Right renal cortex interstitium (tissue), 3 donors: ENCODE results near the gene PIGU. TPM values are rescaled to one million over a fixed set of nuclear protein-coding genes. Genes with fewer than 3 reads are reported as not detected.
A peak's percentile ranks its signal among the peaks of the same experiment; 100 is the strongest.
"Not testable (repeated sequence)": the region's sequence is repeated elsewhere in the genome, so short reads cannot be mapped to it uniquely, and the experiment has no call there.

Experiments used
- DNase-seq, 3 donors: peaks; one replicate each; pipeline ENCODE4 v3.0.0-alpha.2; 2013; ENCODE audit warnings: low read depth in 3 of 3, low spot score in 2 of 3
- polyA plus RNA-seq, 3 donors: library from polyadenylated mRNA; unstranded; fragments of 120-200 nt; gene quantifications; one replicate each; pipeline ENCODE4 v1.2.1, GENCODE V29; 2013; ENCODE audit not compliant: insufficient read length in 3 of 3

PIGU gene
- polyA plus RNA-seq = 10 to 100 TPM; 46.7 to 51.0 (median 49.6) TPM

GRCh38 chr20:34676642-34677373, at the start of gene PIGU:
TSS of gene PIGU (minus strand) at chr20:34677092. CDS start at chr20:34677085, 7 bp downstream.
- DNase-seq = peak; percentile 81 to 91 (median 85)

DNA sequence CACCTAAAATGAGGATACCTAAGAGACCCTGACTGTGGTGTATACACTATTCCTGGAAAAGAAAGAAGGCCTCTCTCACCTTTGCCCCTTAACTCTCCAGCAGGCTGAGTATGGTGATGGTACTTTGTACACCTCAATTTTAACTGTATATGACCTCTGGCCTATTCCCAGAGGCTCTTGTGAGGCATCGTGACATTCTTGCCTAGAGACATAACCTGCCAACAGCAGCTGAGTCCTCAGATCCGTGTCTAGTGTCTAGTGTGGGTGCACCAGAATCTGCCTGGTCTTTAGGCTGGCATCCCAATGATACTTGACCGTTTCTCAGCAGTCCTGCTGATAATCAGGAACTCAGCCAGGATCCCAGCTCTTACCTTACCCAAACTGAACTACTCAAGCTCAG, 47.3 kb upstream of the PIGU start:
- DNase-seq = no peak

GRCh38 chr20:34722560-34722959, 45.7 kb upstream of the PIGU start:
- DNase-seq = not testable (repeated sequence)

- no peak for DNase-seq
These were observed 43.4 kb upstream of the PIGU start for GRCh38 chr20:34720266-34720665.

DNA sequence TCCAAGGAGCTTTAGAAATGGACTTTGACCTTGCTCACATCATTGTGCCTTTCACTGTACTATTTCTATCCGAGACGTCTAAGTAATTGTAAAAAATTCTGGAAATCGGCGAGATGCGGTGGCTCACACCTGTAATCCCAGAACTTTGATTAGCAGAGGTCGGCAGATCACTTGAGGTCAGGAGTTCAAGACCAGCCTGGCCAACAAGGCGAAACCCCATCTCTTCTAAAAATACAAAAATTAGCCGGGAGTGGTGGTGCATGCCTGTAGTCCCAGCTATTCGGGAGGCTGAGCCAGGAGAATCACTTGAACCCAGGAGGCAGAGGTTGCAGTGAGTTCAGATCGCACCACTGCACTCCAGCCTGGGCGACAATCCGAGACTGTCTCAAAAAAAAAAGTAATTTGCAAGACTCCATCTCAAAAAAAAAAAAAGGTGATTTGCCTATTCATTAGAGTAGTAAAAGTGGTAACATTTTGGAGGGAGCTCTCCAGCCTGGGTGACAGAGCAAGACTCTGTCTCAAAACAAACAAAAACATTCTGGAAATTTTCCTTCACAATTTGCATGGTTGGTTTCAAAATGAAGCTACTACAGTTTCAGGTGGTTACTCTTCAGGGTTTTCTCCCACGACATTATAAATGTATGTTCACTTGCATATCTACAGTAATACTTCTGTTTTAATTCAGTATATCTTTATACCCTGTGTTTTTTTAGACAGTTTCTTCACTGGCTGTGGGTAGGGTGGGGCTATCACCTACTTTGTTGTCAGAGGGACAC, 42.5 kb upstream of the PIGU start:
- not testable (repeated sequence) for DNase-seq

GRCh38 chr20:34717230-34718095, 40.6 kb upstream of the PIGU start:
- DNase-seq = no peak

GRCh38 chr20:34716921-34717229, 40.0 kb upstream of the PIGU start:
- DNase-seq = no peak

GRCh38 chr20:34715384-34715783, 38.5 kb upstream of the PIGU start:
- no peak for DNase-seq

- DNase-seq = not testable (repeated sequence)
These were observed 37.1 kb upstream of the PIGU start for GRCh38 chr20:34713944-34714515.

DNA sequence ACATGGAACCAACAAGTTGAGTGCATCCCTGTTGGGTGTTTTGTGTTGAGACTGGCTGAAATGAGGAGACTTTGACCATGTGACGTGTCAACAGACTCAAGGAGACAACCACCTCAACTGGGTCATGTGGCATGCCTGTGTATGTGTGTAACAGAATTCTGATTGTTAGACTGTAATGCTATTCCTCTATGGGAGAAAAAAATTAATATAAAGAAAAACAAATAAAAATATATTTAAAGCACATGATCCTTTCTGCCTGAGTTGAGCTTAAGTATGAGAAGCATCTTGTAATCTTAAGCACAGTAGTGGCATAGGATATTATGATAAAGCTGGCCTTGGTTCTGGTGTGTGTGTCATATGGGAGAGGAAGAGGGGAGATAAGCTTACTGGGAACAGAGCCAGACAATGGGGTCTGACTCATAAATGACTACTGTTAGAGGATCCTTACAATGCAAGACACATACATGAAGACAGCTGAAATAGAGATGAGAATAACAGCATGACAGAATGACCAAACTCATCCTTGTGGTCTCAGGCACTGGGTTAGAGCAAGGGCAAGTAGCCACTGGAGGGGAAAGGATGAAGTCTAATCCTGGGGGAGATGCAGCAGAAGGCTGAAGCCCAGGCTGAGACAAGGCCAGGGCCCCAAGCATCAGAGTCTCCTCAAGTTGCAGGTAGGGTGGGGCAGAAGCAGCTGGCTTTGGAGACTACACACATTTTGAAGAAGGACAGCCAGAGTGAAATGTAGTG, 36.5 kb upstream of the PIGU start:
- DNase-seq = no peak

- no peak for DNase-seq
These were observed 35.8 kb upstream of the PIGU start for GRCh38 chr20:34712525-34713192.

DNA sequence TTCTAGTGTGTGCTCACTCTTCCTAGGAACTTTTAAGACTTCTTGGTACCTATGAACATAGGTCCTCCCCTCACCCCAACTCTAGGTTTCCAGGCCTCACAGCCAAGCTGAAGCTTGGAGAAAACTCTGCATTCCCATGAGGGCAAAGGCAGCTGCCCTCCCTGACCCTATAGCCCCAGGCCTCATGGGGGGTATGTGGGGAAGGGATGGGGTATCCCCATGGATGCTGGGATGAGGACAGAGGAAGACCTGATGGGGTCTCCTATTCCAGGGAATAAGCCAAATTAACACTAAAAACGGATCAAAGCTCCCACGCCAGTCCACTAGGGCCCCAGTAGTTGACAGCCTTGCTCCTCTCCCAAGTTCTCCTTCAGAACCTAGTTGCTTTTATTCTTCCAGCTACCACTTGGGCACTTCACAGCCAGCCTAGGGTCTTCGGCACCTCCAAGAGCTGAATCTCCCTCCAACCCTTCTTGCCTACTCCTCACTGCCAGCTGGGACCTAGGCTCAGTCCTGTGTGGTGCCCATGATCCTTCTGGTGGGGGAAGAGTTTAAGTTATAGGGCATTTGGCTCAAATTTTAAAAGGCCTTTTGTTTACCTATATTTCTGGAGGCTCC, 35.0 kb upstream of the PIGU start:
- DNase-seq = no peak

DNA sequence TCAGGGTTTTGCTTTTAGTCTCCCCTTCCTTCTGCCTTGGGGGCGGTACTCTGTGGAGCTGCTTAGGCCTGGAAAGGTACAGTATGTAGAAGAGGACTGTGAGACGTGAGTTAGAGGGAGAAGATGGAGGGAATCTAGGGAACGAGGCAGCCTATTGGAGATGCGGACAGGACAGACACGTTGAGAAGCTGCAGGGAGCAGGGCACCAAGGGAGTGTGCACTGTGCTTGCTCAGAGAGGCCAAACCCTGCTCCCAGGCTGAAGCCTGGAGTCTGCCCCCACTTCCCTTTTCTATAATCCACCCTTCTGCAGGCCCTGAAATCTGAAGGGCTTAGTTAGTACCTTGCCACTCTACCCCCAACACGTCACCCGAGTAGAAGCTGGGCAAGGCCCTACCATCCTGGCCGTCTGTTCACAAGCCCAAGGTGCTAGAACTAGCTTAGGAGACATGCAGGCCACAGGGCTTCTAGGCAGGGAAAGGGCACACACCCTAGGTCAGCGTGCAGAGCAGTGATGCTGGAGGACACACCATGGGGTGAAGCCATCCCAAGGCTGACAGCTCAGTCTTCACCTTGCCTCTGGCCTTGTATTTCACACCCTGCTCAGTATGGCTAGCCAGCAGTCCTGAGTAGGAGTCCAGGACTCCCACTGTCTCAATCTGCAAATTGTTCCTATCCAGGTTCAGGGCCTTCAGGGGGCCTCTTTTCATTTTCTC, 34.1 kb upstream of the PIGU start:
- DNase-seq = no peak

GRCh38 chr20:34710568-34710839, 33.6 kb upstream of the PIGU start:
- no peak for DNase-seq

GRCh38 chr20:34709831-34710567, 33.1 kb upstream of the PIGU start:
- DNase-seq = peak in 1 of 3 donors; percentile 48

DNA sequence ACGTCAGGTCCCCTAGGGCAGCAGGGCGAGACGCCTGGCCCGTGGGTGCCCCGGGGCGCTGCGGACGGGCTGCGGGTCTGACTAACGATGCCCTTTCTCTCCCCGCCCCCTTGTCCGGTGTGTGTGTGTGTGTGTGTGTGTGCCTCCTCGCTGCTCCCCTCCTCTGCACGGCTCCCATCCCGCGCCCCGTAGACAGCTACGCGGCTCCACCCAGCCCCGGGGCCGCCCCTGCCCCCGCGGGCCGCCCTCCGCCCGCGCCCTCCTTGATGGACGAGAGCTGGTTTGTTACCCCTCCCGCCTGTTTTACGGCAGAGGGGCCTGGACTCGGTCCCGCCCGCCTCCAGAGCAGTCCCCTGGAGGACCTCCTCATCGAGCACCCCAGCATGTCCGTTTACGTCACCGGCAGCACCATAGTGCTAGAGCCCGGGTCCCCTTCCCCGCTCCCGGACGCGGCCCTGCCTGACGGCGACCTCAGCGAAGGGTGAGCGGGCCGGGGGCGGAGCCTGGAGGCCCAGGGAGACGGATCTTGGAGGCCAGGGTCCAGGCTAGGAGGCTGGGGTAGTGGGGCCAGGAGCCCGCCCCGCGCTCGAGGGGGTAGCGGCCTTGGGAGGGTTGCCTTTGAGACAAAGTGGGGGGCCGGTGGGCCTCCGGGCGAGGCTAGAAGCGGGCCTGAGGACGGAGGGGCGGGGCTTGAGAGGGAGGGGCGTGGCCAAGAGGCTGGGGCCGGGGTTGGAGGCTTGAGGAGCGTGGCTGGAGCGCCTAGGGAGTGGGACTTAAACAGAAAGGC, 32.3 kb upstream of the PIGU start:
- DNase-seq = peak; percentile 61 to 74 (median 73)

DNA sequence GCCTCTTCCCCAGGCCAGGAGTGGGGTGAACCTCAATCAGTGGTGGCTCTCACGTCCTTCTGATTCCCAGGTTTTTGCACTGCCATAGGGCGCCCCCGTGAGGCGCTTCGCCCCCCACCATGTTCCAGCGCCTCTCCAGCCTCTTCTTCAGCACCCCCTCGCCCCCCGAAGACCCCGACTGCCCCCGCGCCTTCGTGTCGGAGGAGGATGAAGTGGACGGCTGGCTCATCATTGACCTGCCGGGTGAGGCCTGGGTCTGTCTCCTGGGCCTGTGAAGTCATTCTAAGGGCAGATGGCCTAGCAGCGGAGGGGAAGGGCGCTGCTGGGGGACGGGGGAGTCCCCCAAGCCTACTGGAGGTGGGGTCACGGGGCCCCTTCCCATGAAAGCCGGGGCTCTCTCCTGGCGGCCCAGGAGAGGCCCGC, 31.7 kb upstream of the PIGU start:
- peak in 2 of 3 donors; percentile 18 to 23 for DNase-seq
